WERI-Rb-1 (cell line): ENCODE results near the gene ILDR1.

Experiments used
- DNase-seq: peaks from one replicate; pipeline ENCODE4 v3.0.0-alpha.2; 2020
- H3K27ac ChIP-seq: fragments of 250-450 bp; sonication (Bioruptor Pico); 2 replicates; pipeline ENCODE4 v1.5.1; 2020; ENCODE audit warnings: mild to moderate bottlenecking, moderate library complexity
- H3K27me3 ChIP-seq: fragments of 250-450 bp; sonication (Bioruptor Pico); 2 replicates; pipeline ENCODE4 v1.5.1; 2021; ENCODE audit warnings: mild to moderate bottlenecking, low read depth, moderate library complexity; ENCODE audit not compliant: insufficient read depth, severe bottlenecking
- H3K36me3 ChIP-seq: fragments of 250-450 bp; sonication (Bioruptor Pico); 2 replicates; pipeline ENCODE4 v1.5.1; 2020; ENCODE audit warnings: mild to moderate bottlenecking, moderate library complexity
- H3K4me3 ChIP-seq: 2 replicates; pipeline ENCODE4 v1.5.1; 2011; ENCODE audit warnings: low read depth, mild to moderate bottlenecking, control low read depth, low read length
- H3K9me3 ChIP-seq: fragments of 250-450 bp; sonication (Bioruptor Pico); 2 replicates; pipeline ENCODE4 v1.5.1; 2021; ENCODE audit warnings: mild to moderate bottlenecking, moderate library complexity; ENCODE audit not compliant: severe bottlenecking
- CTCF ChIP-seq: IDR thresholded peaks from 2 replicates; pipeline ENCODE4 v1.5.1; 2011; ENCODE audit warnings: low read depth, mild to moderate bottlenecking, control low read depth, inconsistent platforms, low read length

ILDR1 gene

GRCh38 chr3:122002611-122003010 is 19.4 kb downstream of the ILDR1 start:
- Histone ChIP-seq H3K4me3 (no peak overlapping the region), H3K9me3 (no peaks in the 10 kb centered on the region), H3K27ac (no peak overlapping the region), H3K36me3 (no peaks in the 10 kb centered on the region), H3K27me3 (no peaks in the 10 kb centered on the region)
- no peak for TF ChIP-seq CTCF
- no peak for DNase-seq

- Histone ChIP-seq H3K27me3 (no peaks in the 10 kb centered on the region), H3K4me3 (no peak overlapping the region), H3K27ac (no peak overlapping the region), H3K36me3 (no peaks in the 10 kb centered on the region), H3K9me3 (no peaks in the 10 kb centered on the region)
- no peak for DNase-seq
- TF ChIP-seq CTCF = no peak
Observed at GRCh38 chr3:122001892-122002291, 20.2 kb downstream of the ILDR1 start.

GRCh38 chr3:122000936-122001605 is 21.0 kb downstream of the ILDR1 start:
- H3K27ac ChIP-seq = no peak overlapping the region
- no peaks in the 10 kb centered on the region for H3K27me3 ChIP-seq
- TF ChIP-seq CTCF = no peak
- H3K9me3 ChIP-seq = no peaks in the 10 kb centered on the region
- H3K4me3 ChIP-seq = no peak overlapping the region
- no peaks in the 10 kb centered on the region for H3K36me3 ChIP-seq
- no peak for DNase-seq

- no peaks in the 10 kb centered on the region for H3K9me3 ChIP-seq
- no peak for TF ChIP-seq CTCF
- H3K4me3 ChIP-seq = no peak overlapping the region
- no peaks in the 10 kb centered on the region for H3K36me3 ChIP-seq
- no peaks in the 10 kb centered on the region for H3K27me3 ChIP-seq
- H3K27ac ChIP-seq = no peak overlapping the region
- DNase-seq = no peak
Observed at GRCh38 chr3:121999931-122000330, 22.1 kb downstream of the ILDR1 start.

- no peak for TF ChIP-seq CTCF
- Histone ChIP-seq H3K4me3 (no peak overlapping the region), H3K36me3 (no peaks in the 10 kb centered on the region)
Observed at GRCh38 chr3:121998611-121999473, 23.2 kb downstream of the ILDR1 start.

More at GRCh38 chr3:121998611-121999473, 23.2 kb downstream of the ILDR1 start:
- DNase-seq = no peak
- Histone ChIP-seq H3K27me3 (no peaks in the 10 kb centered on the region), H3K27ac (no peak overlapping the region), H3K9me3 (no peaks in the 10 kb centered on the region)
